Stimulated activated CD8-positive, alpha-beta memory T cell treated with anti-CD3 and anti-CD28 coated beads, Interleukin-12 subunit alpha, Interleukin-12 subunit beta, amount 100 ng/mL, for 1 hour (primary cell): ENCODE results near the gene BNIP2.

Experiments used
- DNase-seq: peaks from one replicate; pipeline ENCODE4 v3.0.0-alpha.2; 2020; ENCODE audit warnings: low read depth

The BNIP2 gene

DNA sequence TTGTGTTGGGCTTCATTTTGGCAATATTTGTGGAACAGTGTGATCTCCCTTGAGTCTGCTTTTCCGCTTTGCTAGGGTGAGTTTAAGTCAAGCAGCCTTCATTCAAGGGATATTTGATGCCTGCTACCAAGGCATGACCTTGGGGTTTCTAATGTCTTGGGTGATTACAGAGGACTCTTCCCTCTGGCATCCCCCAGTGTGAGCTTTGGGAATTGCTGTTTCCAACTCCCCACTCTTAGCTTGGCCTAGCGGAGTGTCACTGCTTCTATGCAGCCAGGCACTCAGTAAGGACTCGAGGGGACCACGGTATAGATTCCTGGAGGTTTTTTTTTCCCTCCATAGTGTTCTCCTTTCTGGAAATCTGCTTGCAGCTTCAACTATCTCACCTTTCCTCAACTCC, 56.4 kb downstream of the BNIP2 start:
- no peak for DNase-seq

DNA sequence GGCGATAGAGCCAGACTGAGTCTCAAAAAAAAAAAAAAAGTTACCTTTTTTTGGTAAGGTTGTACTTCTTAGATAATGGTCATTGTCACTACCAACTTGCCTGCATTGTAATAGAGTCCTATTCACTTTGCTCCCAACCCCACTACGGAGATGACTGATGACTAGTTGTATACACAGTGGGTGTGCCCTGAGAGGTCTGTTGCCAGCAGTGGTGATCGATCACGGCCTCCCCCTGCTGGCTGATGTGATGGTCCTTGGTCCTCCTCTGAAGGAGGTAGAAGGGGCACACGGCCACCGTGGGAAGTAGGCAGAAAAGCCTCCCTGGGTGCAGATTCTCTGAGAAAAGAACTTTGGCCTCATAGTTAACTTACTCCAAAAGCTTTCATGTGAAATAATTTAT, 66.8 kb downstream of the BNIP2 start:
- DNase-seq: no peak

DNA sequence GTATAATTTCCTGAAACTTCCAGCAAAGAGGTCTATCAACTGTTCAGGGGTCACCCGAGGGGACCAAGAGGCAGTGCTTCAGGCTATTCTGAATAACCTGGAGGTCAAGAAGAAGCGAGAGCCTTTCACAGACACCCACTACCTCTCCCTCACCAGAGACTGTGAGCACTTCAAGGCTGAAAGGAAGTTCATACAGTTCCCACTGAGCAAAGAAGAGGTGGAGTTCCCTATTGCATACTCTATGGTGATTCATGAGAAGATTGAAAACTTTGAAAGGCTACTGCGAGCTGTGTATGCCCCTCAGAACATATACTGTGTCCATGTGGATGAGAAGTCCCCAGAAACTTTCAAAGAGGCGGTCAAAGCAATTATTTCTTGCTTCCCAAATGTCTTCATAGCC, 70.7 kb downstream of the BNIP2 start:
- DNase-seq: no peak

DNA sequence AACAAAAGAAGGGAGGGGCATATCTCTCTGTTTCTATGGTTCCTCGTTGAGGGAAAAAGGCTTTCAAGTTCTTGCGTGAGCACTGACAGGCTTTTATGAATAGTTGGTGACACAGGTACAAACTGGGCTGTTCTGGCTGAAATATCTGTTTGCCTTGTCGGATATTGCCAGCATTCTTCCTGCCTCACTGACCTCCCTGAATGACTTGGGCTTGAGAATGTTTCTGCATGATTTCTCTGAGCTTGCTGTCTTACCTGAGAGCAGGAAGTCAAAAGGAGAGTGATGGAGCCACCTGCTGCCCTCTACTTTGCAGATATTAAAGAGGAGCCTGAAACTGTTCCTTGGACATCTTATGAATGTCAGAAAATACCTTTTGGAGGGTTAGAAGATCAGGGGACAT, 72.7 kb downstream of the BNIP2 start:
- no peak for DNase-seq

DNA sequence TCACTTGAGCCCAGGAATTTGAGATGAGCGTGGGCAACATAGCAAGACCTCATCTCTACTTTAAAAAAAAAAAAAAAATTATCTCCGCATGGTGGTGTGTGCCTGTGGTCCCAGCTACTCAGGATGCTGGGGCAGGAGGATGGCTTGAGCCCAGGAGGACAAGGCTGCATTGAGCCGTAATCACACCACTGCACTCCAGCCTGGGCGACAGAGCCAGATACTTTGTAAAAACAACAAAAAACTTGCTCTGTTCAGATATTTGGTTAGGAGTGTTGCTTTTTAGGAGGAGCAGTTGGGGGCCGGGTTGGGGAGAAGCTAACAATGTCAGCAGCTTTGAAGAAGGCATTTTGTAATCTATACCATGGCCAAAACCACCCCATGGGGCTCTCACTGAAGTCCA, 73.5 kb downstream of the BNIP2 start:
- DNase-seq: no peak

DNA sequence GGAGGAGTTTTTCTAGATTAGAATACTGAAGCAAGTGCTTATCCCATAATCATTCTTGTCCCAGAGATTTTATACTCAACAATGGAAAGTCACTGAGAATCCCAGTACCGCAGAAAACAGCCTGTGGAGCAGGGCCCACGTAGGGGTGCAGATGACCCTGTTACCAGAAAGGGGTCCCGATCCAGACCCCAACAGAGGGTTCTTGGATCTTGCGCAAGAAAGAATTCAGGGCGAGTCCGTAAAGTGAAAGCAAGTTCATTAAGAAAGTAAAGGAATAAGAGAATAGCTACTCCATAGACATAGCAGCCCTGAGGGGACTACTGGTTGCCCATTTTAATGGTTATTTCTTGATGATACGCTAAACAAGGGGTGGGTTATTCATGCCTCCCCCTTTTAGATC, 75.0 kb downstream of the BNIP2 start:
- no peak for DNase-seq

DNA sequence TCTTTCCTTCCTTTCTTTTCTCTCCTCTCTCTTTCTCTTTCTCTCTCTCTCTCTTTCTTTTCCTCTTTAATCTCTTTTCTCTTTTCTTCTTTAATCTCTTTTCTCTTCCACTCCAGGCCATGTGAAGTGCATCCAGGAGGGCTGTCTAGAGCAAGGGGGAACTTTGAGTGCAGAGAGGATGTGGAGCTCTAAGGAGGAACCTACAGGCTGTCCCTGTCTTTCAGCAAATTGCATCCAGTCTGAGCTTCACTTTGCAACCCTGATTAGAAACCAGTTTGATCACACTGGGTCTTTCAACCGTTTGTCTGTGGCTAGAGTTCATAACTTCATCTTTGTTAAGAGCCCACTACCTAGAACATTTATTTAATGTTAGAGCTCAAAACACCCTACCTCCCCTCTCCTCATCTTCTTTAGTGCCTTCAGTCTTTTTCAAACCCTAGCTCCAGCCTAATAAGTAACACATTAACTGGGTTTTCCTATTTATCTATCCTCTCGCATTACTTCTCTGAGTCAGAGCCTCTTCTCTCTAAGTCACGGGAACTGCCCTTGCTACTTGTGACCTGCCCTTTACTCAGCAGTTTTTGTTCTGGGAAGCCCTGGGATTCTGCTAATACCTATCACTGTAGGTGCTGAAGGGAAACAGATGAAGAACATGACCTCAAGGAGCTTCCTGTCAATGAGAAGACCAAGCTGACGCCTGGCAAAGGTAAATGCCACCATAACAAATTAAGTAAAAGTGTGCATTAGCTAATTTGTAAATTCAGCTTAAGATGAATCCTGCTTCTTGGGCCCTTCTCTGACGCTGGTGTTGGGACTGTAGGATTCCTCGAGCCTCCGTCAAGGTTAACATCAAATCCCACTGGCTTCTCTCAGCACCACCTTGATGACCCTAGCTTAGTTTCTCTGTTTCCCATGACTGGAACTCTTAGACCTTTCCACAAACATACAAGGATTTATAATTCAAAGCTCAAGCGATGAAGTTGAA, 77.6 kb downstream of the BNIP2 start, which contains the start of gene GCNT3:
TSS of gene GCNT3 (plus strand) at position 508 of the 985 bp plus-strand sequence. CDS start 6,456 bp downstream, outside the sequence.
- no peak for DNase-seq

DNA sequence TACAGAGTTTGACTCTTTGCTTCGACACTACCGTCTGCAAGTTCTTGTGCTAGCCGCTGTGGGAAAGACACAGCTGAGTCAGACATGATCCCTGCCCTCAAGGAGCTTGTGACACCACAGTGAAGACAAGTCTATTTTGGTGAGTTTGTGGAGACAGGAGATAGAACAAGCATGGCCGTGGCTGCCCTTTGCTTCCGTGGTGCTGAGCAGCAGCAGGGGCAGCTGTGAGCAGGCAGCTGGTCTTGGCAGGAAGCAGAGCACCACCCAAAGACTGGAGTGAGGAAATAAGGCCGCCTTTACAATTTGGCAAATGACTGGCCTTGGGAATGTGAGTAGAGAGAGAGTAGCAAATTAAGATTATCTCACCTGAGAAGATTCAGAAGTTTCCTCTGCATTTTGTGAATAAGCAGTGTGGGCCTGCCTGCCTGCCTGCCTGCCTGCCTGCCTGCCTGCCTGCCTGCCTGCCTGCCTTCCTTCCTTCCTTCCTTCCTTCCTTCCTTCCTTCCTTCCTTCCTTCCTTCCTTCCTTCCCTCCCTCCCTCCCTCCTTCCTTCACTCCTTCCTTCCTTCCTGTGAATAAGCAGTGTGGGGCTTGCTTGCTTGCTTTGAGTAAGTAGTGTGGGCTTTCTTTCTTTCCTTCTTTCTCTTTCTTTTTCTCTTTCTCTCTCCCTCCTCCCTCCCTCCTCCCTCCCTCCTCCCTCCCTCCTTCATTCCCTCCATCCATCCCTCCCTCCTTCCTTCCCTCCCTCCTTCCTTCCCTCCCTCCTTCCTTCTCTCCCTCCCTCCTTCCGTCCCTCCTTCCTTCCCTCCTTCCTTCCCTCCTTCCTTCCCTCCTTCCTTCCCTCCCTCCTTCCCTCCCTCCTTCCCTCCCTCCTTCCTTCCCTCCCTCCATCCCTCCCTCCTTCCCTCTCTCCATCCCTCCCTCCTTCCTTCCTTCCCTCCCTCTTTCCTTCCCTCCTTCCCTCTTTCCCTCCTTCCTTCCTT, 79.1 kb downstream of the BNIP2 start:
- no peak for DNase-seq
